GM20431 (cell line): ENCODE results near the gene PARN.
"Not testable (repeated sequence)": the region's sequence is repeated elsewhere in the genome, so short reads cannot be mapped to it uniquely, and the experiment has no call there.

Source experiments
- in situ Hi-C: fragments of 300-500 bp; cut with MseI, MboI; formaldehyde crosslinking; loops from one replicate; pipeline ENCODE4 v1.15.0; 2020; ENCODE audit warnings: low sequenced_read_pairs; ENCODE audit not compliant: unreplicated experiment

PARN gene

DNA sequence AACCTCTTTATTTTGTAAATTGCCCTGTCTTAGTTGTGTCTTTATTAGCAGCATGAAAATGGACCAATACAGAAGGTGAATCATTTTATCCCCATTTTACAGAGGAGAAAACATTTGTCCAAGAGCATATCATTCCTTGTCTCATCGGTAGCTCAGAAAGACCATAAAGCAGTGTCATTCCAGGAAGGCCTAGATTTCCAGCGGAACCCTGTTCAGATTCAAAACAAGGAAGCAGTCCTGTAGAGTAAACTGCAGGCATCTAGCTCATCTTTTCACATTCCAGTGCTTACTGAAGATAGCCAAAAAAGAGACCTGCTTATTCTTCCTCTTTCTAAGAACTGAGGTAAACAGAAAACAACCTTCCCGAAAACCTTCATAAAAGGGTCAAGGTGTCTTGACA, 54.0 kb downstream of the PARN start:
- in situ Hi-C loops, result no loop called here

DNA sequence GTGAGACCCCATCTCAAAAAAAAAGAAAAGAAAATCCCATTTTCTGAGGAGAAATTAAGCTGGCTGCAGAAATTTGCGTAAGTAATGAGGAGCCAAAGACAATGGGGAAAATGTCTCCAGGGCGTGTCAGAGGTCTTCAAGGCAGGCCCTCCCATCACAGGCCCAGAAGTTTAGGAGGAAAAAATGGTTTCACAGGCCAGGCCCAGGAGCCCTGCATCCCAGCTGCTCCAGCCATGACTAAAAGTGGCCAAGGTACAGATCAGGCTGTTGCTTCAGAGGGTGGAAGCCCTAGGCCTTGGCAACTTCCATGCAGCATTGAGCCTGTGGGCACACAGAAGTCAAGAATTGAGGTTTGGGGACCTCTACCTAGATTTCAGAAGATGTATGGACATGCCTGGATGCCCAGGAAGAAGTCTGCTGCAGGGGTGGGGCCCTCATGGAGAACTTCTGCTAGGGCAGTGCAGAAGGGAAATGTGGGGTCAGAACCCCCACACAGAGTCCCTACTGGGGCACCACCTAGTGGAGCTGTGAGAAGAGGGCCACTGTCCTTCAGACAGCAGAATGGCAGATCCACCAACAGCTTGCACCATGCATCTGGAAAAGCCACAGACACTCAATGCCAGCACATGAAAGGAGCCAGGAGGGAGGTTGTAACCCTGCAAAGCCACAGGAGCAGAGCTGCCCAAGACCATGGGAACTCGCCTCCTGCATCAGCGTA, 55.2 kb downstream of the PARN start:
- in situ Hi-C loops, result not testable (repeated sequence)

DNA sequence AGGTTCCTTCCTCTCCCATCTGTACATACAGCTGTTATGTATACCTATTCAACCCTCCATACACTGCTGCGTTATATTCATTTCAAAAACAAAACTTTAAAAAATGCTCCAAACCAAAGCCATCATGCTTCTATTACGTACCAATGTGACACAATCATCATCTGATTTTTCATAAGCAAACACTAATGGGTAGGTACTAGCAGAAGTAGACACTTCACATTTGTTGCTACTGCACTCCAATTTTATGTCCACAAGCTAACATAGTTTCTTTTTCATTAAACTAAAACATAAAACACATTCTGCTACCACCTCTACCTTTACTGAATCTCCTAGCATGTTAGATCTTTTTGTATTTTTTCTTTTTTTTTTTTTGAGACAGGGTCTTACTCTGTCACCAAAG, 57.5 kb downstream of the PARN start:
- in situ Hi-C loops, result no loop called here

DNA sequence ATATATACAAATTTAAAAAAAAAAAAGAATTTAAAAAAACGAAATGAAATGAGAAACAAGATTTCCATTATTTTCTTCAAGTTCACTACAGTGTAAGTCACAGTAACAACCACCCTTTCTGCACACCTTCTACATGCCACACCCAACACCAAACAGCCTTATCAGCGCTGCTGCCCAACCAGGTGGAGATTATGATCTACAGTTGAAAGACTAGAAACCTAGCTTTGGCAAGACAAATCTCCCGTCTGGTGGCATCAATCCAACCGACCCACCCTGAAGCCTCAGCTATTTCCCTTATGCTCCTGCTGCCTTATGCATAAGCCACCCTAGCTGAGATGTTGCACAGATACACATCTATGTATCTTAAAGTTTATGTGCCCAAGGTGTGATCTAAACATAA, 60.8 kb downstream of the PARN start:
- in situ Hi-C loops, result no loop called here

DNA sequence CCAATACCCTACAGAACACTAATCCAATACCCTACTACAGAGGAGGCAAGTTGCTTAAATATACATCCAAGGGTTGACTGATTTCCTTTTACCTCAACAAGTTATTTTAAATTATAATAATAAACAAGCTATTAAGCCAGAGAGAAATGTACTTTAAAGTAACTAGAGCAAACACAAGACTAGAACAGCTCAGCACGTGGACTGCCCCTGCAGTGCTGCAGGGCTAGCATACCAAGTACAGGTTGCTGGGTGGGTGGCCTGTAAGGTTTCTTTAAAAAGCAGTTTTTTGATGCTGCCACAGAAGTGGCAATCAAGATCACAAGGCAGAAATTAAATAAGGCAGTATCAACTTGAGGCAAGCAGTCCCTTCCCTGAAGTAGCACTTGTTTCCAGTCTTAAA, 63.5 kb downstream of the PARN start:
- in situ Hi-C loops, result no loop called here

DNA sequence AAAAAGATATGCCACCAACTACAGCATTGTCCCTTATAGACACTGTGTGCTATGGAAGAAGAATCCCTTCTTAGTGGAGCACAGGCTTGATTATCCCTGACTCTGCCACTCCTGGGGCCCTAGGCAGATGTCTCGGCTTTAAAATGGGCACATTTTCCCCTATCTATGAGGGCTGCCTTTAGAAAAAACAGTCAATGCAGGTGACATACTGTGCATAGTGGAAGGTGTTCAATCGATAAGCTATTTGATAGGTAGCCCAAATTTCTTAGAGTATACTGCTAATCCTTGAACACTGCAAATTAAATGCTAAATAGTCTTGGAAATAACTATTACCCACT, 64.4 kb downstream of the PARN start:
- in situ Hi-C loops, result no loop called here

DNA sequence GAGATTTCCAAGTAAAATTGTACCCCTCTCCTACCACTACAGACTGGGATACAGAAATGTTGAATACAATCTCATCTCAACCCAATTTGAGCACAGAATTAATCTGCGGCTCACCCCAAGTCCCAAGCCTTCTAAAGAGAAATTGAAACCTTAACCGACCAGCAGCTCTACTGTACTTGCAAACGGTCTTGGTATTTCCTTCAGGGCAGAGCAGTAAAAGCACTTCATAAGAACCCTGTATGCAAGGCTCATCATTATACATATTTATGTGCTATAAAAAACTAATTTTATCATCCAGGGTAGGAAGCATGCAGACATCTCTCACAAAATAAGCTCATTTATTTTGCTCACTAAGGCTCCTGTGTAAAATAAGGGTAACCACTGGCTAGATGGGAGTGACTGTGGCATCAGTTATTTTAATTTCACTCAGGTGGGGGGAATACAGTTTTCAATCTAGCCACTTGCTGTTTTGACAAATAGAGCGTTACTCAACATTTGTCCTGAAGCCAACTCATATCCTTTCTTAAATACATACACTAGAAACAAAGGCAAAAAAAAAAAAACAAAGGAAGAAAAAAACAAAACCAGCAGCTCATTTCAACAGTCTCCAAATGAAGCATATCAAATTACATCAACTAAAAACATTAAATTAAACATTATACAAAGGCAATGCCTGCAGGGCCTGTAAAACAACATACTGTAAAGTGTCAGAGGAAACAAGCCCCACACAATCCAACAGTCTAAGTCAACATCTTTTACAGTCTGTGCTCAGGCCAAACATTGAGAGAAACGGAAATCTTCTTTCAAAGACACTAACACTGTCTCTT, 65.0 kb downstream of the PARN start:
- in situ Hi-C loops, result no loop called here

DNA sequence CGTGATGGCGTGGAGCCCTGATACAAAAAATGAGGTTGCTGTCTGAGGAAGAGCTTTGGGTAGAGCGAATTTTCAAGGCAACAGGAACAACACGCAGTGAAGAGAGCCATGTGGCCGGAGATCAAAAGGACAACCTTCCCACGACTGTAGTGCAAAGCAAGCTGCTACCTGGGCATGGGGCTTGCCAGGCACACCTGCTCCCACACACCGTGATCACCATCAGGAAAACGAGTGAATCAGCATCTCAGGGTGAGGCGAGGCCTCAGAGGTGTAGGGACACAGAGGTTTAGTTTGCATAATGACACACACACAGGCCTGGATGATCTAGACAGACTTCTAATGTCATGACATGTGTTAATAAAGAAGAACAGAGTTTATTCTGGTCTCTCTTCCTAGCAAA, 65.7 kb downstream of the PARN start:
- in situ Hi-C loops, result no loop called here

DNA sequence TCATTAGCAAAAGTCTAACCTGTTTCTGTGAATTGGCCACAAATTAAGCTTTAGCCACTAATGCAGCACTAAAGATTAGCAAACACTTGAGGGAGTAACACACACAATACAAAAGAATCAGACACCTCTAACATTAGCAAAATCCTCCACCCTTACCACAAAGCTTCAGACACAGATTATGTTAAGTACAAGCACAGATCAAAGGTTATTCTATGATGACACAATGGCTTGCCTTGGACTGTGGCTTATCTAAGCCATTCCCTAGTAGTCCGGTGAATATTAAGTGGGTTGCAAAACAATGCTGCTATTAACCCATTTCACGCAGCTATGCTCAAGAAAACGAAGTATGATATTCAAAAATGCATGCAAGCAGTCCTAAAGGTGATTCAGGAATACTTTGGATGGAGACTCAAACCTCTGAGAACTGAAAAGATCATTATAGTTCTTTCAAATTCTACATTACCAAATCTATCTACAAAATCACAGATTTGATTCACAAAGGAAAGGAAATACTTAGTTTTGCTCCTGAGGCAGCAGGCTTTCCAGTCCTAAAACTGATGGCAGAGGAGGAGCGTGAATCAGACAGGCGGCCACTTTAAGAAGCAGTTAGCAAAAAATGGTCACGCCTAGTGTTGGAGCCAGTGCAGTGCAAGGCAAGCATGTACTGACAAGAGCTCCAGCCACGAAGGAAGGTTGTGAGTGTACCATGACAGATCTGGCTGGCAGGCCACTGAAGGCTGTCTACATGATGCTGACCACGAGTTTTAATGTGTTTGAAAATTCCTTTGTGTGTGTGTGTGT, 67.2 kb downstream of the PARN start:
- in situ Hi-C loops, result no loop called here

DNA sequence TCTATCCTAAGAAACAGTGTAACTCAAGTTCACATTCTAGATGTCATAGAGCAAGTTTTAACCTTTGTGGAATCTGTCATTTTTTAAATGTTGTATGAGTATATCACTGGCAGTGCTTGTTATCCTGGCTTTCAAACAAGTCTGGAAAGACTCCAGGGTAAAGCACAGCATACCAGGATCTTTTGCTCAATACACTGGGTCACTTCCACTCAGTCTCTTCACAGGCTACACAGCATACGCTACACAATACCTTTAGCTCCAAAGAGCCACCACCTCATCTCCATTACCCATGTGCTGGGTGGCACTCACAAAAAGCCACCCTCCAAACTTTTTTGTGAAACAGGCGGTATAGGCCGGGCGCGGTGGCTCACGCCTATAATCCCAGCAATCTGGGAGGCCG, 69.5 kb downstream of the PARN start:
- in situ Hi-C loops, result no loop called here

DNA sequence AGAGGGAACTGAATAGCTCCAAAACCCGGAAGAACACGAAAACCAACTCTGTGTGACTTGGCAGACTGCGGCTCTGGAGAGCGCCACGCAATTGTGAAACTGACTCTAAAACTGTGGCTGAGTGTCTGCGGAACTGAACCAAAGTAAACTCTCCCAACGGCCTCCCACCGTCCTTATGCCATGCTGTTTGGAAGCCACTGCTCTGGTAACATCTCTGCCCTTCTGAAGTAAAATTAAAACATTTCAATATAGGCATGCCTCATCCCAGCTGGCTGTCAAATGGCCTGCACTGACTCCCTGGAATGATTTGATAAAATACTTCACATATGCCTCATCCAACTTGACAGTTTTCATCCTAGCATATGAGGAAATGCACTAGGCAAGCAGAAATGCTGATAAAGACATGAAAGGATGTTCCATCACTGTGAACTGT, 70.2 kb downstream of the PARN start:
- in situ Hi-C loops, result no loop called here

DNA sequence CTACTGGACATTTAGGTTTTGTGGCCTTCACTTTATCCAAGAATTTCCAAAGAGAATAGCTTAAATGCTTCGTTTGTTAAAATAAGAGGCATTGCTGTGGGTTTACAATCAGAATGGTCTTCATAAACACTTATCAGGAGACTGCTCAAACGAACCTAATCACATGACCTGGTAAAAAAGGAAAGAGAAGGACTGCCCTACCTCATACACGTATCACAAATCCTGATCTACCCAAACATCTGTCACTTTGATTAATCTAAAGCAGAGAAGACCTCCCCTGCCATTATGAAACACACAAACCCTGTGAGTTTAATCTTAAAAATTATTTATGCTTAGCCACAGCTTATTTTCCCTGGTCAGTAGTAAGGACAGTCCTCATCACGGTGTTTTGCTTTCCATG, 76.6 kb downstream of the PARN start:
- in situ Hi-C loops, result no loop called here

DNA sequence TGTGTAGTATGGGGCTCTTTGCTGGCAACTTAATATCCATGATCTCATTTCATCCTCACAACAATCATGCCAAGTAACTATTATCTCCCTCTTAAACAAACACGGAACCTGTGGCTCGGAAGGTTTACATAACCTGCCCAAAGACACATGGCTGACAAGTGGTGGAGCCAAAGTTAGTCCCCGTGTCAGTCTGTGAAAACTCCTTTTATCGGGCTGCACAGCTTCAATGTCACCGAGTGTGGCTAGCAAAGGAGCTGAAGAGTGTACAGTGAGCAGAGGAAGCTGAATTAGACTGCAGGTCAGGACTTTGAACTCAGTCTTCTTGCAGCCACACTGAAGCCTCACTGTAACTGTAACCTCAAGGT, 80.3 kb downstream of the PARN start:
- in situ Hi-C loops, result loop anchor here (25.0 kb wide), 1 partner anchor 612 kb away; no protein-coding TSS in a partner anchor

DNA sequence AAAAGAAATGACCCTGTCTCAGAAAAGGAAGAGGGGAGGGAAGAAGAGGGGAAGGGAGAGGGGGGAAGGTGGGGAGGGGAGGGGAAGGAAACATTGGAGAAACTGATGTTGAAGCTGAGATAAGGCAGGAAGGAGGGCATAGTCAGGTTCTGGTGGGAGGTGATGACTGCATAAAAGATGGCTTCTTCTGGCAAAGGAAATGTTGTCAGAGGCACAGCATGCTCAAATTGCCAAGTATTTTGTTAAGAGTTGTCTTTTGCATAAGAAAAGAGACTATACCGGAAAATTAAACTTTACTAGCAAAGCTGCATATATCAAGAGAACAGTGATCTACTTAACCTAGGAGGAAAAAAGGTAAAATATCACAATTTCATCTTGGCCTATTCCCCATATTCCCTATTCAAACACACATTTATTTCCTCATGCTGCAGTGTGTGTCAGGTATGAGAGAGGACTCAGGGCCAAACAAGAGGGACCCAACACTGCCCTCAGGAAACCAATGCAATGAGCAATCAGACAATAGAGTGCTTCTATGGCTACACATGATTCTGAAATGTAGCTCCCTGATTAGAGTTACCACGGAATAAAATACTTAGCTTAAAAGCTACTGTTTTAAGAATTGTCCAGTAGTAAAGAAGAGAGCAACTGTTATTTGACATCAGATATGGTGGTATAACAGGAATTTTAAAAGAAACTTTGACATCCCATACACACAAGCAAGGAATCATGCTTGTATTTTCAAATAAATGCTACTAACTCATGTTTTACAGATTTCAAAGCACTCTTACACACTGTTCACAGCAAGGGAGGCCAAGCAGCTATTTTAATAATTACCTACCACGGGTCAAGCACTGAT, 80.9 kb downstream of the PARN start:
- in situ Hi-C loops, result loop anchor here (25.0 kb wide), 1 partner anchor 612 kb away; no protein-coding TSS in a partner anchor

DNA sequence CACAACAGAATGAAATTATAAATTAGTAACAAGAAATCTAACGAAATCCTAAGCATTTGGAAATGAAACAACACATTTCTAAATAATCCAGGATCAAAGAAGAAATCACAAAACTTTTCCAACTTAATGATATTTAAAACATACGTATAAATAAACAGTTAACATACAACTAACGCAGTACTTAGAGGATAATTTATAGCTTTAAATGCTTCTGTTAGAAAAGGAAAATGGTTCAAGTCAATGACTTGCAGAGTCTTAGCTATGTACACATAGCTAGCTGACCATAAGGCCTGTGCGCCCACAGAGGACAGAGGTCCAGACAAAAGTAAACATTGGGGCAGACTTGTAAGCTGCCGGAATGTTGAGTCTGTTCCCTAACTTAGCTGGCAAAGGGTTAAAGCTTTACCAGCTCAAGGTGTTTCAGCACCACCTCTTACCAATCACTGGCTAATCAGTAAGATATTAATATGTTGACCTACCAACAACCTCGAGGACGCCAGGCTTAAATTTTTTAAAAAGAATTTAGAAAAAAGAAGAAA, 84.6 kb downstream of the PARN start:
- in situ Hi-C loops, result loop anchor here (25.0 kb wide), 1 partner anchor 608 kb away; no protein-coding TSS in a partner anchor

DNA sequence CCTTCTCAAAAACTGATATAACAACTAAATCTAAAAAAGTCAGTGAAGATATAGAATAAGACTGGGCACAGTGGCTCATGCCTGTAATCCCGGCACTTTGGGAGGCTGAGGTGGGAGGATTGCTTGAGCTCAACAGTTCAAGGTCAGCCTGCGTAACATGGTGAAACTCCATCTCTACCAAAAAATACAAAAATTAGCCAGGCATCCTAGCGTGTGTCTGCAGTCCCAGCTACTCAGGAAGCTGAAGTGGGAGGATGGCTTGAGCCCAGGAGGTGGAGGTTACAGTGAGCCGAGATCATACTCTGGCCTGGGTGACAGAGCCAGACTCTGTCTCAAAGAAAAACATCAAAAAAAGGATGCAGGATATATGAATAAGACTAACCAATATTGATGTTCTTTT, 85.2 kb downstream of the PARN start:
- in situ Hi-C loops, result loop anchor here (25.0 kb wide), 1 partner anchor 608 kb away; no protein-coding TSS in a partner anchor

DNA sequence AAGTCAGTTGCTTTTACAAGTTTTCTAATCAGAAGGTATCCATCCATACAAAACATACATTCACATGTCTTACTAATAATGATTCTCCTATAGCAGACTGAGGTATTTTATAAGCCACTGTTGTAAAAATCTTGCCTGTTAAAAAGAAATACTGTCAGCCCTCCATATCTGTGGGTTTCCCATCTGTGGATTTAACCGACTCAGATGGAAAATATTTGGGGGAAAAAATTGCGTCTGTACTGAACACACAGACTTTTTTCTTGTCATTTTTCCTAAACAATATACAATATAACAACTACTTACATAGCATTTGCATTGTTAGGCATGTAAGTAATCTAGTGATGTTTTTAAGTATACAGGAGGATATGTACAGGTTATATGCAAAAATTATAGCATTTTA, 90.4 kb downstream of the PARN start:
- in situ Hi-C loops, result loop anchor here (25.0 kb wide), 1 partner anchor 602 kb away; no protein-coding TSS in a partner anchor

DNA sequence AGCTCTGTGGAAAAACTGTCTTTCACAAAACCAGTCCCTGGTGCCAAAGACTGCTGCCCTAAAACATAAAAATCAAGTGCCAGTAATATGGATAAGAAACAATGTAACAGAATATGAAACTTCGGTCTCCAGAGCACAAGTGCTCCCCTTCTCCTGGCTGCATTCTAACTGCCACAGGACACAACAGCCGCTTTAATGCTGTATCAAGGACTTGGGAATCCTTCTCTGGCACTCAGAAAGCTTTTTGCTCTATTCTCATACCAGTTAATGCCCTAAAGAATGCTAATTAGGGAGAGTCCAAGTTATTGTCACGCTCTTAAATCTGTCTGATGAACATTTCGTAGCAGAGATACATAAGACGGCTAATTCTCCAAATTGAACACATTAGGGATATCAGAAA, 90.9 kb downstream of the PARN start:
- in situ Hi-C loops, result loop anchor here (25.0 kb wide), 1 partner anchor 602 kb away; no protein-coding TSS in a partner anchor

DNA sequence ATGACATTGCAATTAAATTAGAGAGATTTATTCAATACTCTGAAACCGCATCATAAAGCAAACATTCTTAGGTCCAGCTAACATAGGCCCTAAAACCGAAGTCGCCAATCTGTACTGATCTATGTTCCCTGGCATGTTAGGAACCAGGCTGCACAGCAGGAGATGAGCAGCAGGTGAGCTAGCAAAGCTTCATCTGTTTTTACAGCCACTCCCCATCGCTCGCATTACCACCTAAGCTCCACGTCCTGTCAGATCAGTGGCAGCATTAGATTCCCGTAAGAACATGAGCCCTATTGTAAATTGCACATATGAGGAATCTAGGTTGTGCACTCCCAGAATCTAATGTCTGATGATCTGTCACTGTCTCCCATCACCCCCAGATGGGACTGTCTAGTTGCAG, 91.5 kb downstream of the PARN start:
- in situ Hi-C loops, result loop anchor here (25.0 kb wide), 1 partner anchor 601 kb away; no protein-coding TSS in a partner anchor
